WTC11 (cell line): ENCODE results near the gene OR51A2.
"Not testable (repeated sequence)": the region's sequence is repeated elsewhere in the genome, so short reads cannot be mapped to it uniquely, and the experiment has no call there.

ENCODE experiments used
- ATF1 ChIP-seq: sonication (generic); formaldehyde crosslinking; IDR thresholded peaks from 2 replicates; pipeline ENCODE4 v1.8.1; 2023; ENCODE audit warnings: mild to moderate bottlenecking, moderate library complexity, missing genetic modification reagents
- ATF3 ChIP-seq: sonication (generic); formaldehyde crosslinking; conservative IDR thresholded peaks from 2 replicates; pipeline ENCODE4 v1.8.1; 2022; ENCODE audit warnings: mild to moderate bottlenecking, missing genetic modification reagents
- CTCF ChIP-seq: fragments of 200-600 bp; IDR thresholded peaks from 2 replicates; pipeline ENCODE4 v1.8.0; 2022; ENCODE audit warnings: antibody characterized with exemption
- ETV6 ChIP-seq: sonication (generic); formaldehyde crosslinking; IDR thresholded peaks from 2 replicates; pipeline ENCODE4 v1.8.1; 2022; ENCODE audit warnings: mild to moderate bottlenecking, missing genetic modification reagents
- HMGXB4 ChIP-seq: sonication (generic); formaldehyde crosslinking; IDR thresholded peaks from 2 replicates; pipeline ENCODE4 v1.8.1; 2023; ENCODE audit warnings: mild to moderate bottlenecking, moderate library complexity, missing genetic modification reagents
- JUN ChIP-seq: sonication (generic); formaldehyde crosslinking; IDR thresholded peaks from 2 replicates; pipeline ENCODE4 v1.8.0; 2023; ENCODE audit warnings: mild to moderate bottlenecking, missing genetic modification reagents
- NFYB ChIP-seq: sonication (generic); formaldehyde crosslinking; conservative IDR thresholded peaks from 2 replicates; pipeline ENCODE4 v1.8.0; 2022; ENCODE audit warnings: low read depth, missing genetic modification reagents
- RELA ChIP-seq: sonication (generic); formaldehyde crosslinking; IDR thresholded peaks from 2 replicates; pipeline ENCODE4 v1.8.1; 2022; ENCODE audit warnings: missing genetic modification reagents, mild to moderate bottlenecking, borderline replicate concordance
- SMAD3 ChIP-seq: sonication (generic); formaldehyde crosslinking; IDR thresholded peaks from 2 replicates; pipeline ENCODE4 v1.8.0; 2022; ENCODE audit warnings: missing genetic modification reagents, mild to moderate bottlenecking, borderline replicate concordance
- TEAD4 ChIP-seq: sonication (generic); formaldehyde crosslinking; IDR thresholded peaks from 2 replicates; pipeline ENCODE4 v1.8.0; 2022; ENCODE audit warnings: mild to moderate bottlenecking, missing genetic modification reagents
- USF1 ChIP-seq: sonication (generic); formaldehyde crosslinking; IDR thresholded peaks from 2 replicates; pipeline ENCODE4 v1.8.0; 2022; ENCODE audit warnings: mild to moderate bottlenecking, missing genetic modification reagents
- ZNF232 ChIP-seq: sonication (generic); formaldehyde crosslinking; IDR thresholded peaks from 2 replicates; pipeline ENCODE4 v1.8.0; 2022; ENCODE audit warnings: mild to moderate bottlenecking, missing genetic modification reagents
- ZNF416 ChIP-seq: fragments of 250-450 bp; sonication (Bioruptor Pico); IDR thresholded peaks from 2 replicates; pipeline ENCODE4 v1.9.0; 2021; ENCODE audit warnings: mild to moderate bottlenecking, inconsistent platforms

- not testable (repeated sequence) for TF ChIP-seq SMAD3 (CRISPR knock-in tag); ETV6; USF1 (CRISPR knock-in tag); RELA (CRISPR knock-in tag); ZNF232 (CRISPR knock-in tag); ATF3 (CRISPR knock-in tag); TEAD4 (CRISPR knock-in tag); HMGXB4 (CRISPR knock-in tag); CTCF; NFYB (CRISPR knock-in tag); JUN; ATF1 (CRISPR knock-in tag); ZNF416
Measured at GRCh38 chr11:4955613-4956012, at the start of gene OR51A2.
